Small intestine (tissue), 7 donors: ENCODE results near the gene ANKRD31. TPM values are rescaled to one million over a fixed set of nuclear protein-coding genes. Genes with fewer than 3 reads are reported as not detected.

Source experiments
- DNase-seq, 2 donors: peaks; one replicate each; pipeline versions ENCODE4 v3.0.0 to v3.0.0-alpha.2; 2013
- FAIRE-seq: peaks from 2 replicates; lab custom pipeline; 2012; peaks lifted over from hg19 to GRCh38; lab: Jason Lieb, UNC
- H3K27ac ChIP-seq, 3 donors: one replicate each; pipeline ENCODE4 v1.5.1; 2013; ENCODE audit warnings: low read length in 2 of 3, mild to moderate bottlenecking in 2 of 3, control low read depth in 1 of 3, inconsistent platforms in 1 of 3, low read depth in 1 of 3, moderate library complexity in 1 of 3
- H3K27me3 ChIP-seq, 3 donors: one replicate each; pipeline ENCODE4 v1.6.1; 2013; ENCODE audit warnings: low read length in 3 of 3, inconsistent platforms in 1 of 3; ENCODE audit not compliant: control insufficient read depth in 3 of 3, insufficient read depth in 3 of 3
- H3K36me3 ChIP-seq, 3 donors: one replicate each; pipeline ENCODE4 v1.6.1; 2013; ENCODE audit warnings: low read length in 3 of 3, inconsistent platforms in 1 of 3, low read depth in 1 of 3, mild to moderate bottlenecking in 1 of 3, moderate library complexity in 1 of 3; ENCODE audit not compliant: control insufficient read depth in 3 of 3, insufficient read depth in 2 of 3
- H3K4me1 ChIP-seq, 3 donors: one replicate each; pipeline ENCODE4 v1.6.1; 2013; ENCODE audit warnings: low read length in 2 of 3, inconsistent platforms in 1 of 3, low read depth in 1 of 3, mild to moderate bottlenecking in 1 of 3, moderate library complexity in 1 of 3; ENCODE audit not compliant: control insufficient read depth in 3 of 3, insufficient read depth in 2 of 3
- H3K4me3 ChIP-seq, 3 donors: one replicate each; pipeline ENCODE4 v1.5.1; 2013; ENCODE audit warnings: low read length in 3 of 3, control low read depth in 1 of 3, inconsistent platforms in 1 of 3, low read depth in 1 of 3, mild to moderate bottlenecking in 1 of 3, moderate library complexity in 1 of 3
- H3K9me3 ChIP-seq, 2 donors: one replicate each; pipeline ENCODE4 v1.6.1; 2013; ENCODE audit warnings: low read depth in 1 of 2, low read length in 1 of 2; ENCODE audit not compliant: control insufficient read depth in 2 of 2, insufficient read depth in 1 of 2
- WGBS, 3 donors: extraction: QIAGEN DNeasy Blood & Tissue Kit; methylation state at CpG; one replicate each; pipeline ENCODE4 v1.1.7; 2013; 5-methylcytosine and 5-hydroxymethylcytosine counted together
- polyA plus RNA-seq, 4 donors: library from polyadenylated mRNA; stranded (reverse) in 3 of 4; unstranded in 1 of 4; fragments of 200-250 nt in 3 of 4; fragments of 120-200 nt in 1 of 4; gene quantifications; one replicate each; pipeline versions ENCODE4 v1.2.1 to v1.2.3, GENCODE V29; 2013
- donor health status: healthy with polysubstance abuse.
- donor health status: control.
- donor health status: control.
- donor health status: Bipolar disorder and iron deficiency.
- donor health status: healthy.

Gene ANKRD31
- polyA plus RNA-seq, 4 donors: 0.06 to 0.27 (median 0.22) TPM; not detected in 1

- Histone ChIP-seq H3K36me3 (no peaks in the 10 kb centered on the region), H3K27me3 (no peaks in the 10 kb centered on the region), H3K4me1 (peaks cover 0 to 5% (median 3%) of the 10 kb centered on the region in 3 donors), H3K27ac (no peak overlapping the region), H3K9me3 (no peaks in the 10 kb centered on the region), H3K4me3 (no peak overlapping the region)
- FAIRE-seq: no peak
- no peak for DNase-seq
- 69 to 79% (median 77%) methylated on average over 4 of the region's 4 CpGs for WGBS, 3 donors
These were observed 176.6 kb downstream of the ANKRD31 start for GRCh38 chr5:75059912-75060545.

GRCh38 chr5:75058986-75059535 is 177.6 kb downstream of the ANKRD31 start:
- FAIRE-seq (no peak), DNase-seq (no peak)
- Histone ChIP-seq H3K4me1 (peaks cover 0 to 8% (median 5%) of the 10 kb centered on the region in 3 donors), H3K4me3 (no peak overlapping the region), H3K27me3 (no peaks in the 10 kb centered on the region), H3K27ac (no peak overlapping the region), H3K9me3 (no peaks in the 10 kb centered on the region), H3K36me3 (no peaks in the 10 kb centered on the region)
- 86 to 92% (median 90%) methylated on average over 3 of the region's 3 CpGs for WGBS, 3 donors

- Histone ChIP-seq H3K4me3 (no peak overlapping the region), H3K27ac (no peak overlapping the region), H3K9me3 (no peaks in the 10 kb centered on the region), H3K27me3 (no peaks in the 10 kb centered on the region), H3K36me3 (no peaks in the 10 kb centered on the region), H3K4me1 (peaks cover 0 to 5% (median 0%) of the 10 kb centered on the region in 3 donors)
- 44 to 50% (median 48%) methylated on average over 2 of the region's 2 CpGs for WGBS, 3 donors
- no peak for FAIRE-seq
- DNase-seq: no peak
These were observed 179.1 kb downstream of the ANKRD31 start for GRCh38 chr5:75057561-75057960.

GRCh38 chr5:75055727-75056144 is 180.9 kb downstream of the ANKRD31 start:
- Histone ChIP-seq H3K4me1 (peaks cover 0 to 13% (median 0%) of the 10 kb centered on the region in 3 donors), H3K36me3 (peaks cover 0 to 5% (median 0%) of the 10 kb centered on the region in 3 donors), H3K9me3 (no peaks in the 10 kb centered on the region), H3K27ac (no peak overlapping the region), H3K4me3 (no peak overlapping the region), H3K27me3 (peaks cover 0 to 2% (median 0%) of the 10 kb centered on the region in 3 donors)
- WGBS, 3 donors: 95 to 100% (median 97%) methylated on average over 1 of the region's 1 CpG
- FAIRE-seq (no peak), DNase-seq (no peak)

- 16 to 31% (median 29%) methylated on average over 28 of the region's 28 CpGs for WGBS, 3 donors
- no peak for DNase-seq
These were observed 182.3 kb downstream of the ANKRD31 start for GRCh38 chr5:75054134-75054930.

GRCh38 chr5:75053304-75054133 is 183.2 kb downstream of the ANKRD31 start:
- DNase-seq: peak; percentile 89 to 92
- peaks cover 0 to 31% (median 3%) of the 10 kb centered on the region in 3 donors for H3K4me1 ChIP-seq
- H3K27ac ChIP-seq: peak overlapping the region; percentile 78 to 99 (median 84)
- H3K27me3 ChIP-seq: peaks cover 0 to 2% (median 0%) of the 10 kb centered on the region in 3 donors
- peaks cover 0 to 10% (median 2%) of the 10 kb centered on the region in 3 donors for H3K36me3 ChIP-seq
- no peak for FAIRE-seq
- H3K9me3 ChIP-seq: no peaks in the 10 kb centered on the region
- WGBS, 3 donors: 0 to 1% (median 1%) methylated on average over 85 to 95 of the region's 95 CpGs
- peak overlapping the region; percentile 54 to 78 (median 74) for H3K4me3 ChIP-seq

More at GRCh38 chr5:75054134-75054930, 182.3 kb downstream of the ANKRD31 start:
- Histone ChIP-seq H3K27me3 (peaks cover 0 to 2% (median 0%) of the 10 kb centered on the region in 3 donors), H3K4me3 (peak overlapping the region in 2 of 3 donors; percentile 54 to 78), H3K4me1 (peaks cover 0 to 26% (median 3%) of the 10 kb centered on the region in 3 donors), H3K9me3 (no peaks in the 10 kb centered on the region), H3K36me3 (peaks cover 0 to 10% (median 0%) of the 10 kb centered on the region in 3 donors), H3K27ac (peak overlapping the region; percentile 78 to 99 (median 84))
- no peak for FAIRE-seq

GRCh38 chr5:75053054-75053303 is 183.7 kb downstream of the ANKRD31 start:
- WGBS, 3 donors: 0 to 1% (median 0%) methylated on average over 29 to 40 of the region's 40 CpGs
- Histone ChIP-seq H3K9me3 (no peaks in the 10 kb centered on the region), H3K36me3 (peaks cover 0 to 12% (median 3%) of the 10 kb centered on the region in 3 donors), H3K4me1 (peaks cover 0 to 35% (median 3%) of the 10 kb centered on the region in 3 donors), H3K27ac (peak overlapping the region; percentile 78 to 99 (median 84)), H3K4me3 (peak overlapping the region; percentile 54 to 78 (median 74)), H3K27me3 (peaks cover 0 to 2% (median 0%) of the 10 kb centered on the region in 3 donors)
- FAIRE-seq (no peak), DNase-seq (no peak)
